Measurements from ENCODE around the gene KLRC3.

KLRC3 gene

DNA sequence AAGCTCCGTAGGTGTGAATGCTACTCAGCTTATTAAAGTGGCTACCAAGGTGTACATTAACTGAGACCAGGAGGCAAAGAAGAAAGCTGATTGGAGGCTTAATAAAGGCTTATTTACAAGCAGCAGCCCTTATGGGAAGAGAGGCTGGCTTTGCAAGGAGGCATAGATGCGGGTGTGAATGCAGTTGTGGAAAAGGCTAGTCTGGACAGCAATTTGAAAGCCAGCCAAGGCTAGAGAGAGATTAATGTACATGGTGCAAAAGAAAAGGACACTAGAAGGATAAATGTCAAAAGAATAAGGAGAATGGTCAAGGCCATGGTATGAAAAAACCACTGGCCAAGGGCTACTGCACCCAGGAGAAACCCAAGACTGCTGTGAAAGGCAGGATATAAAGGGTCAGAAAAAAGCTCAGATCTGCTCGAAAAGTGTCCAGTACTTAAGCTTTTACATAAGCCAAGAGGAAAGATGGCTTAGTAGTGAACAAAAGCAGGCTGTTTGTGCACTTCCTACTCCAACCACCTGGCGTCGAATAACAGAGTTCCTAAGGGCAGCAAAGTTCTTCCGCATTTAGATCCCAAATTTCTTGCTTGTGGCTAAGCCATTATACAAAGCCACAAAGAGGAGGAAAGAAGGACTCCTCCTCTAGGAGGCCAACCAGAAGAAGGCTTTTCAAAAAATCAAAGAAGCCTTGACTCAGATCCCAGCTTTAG, 54.5 kb downstream of the KLRC3 start:
- Histone ChIP-seq H3K9ac (ENCODE audit: low read depth, low read length) (no peak overlapping the region; the same call in 1 of the 2 replicates), H3K27ac (ENCODE audit: low read length) (no peak overlapping the region)

DNA sequence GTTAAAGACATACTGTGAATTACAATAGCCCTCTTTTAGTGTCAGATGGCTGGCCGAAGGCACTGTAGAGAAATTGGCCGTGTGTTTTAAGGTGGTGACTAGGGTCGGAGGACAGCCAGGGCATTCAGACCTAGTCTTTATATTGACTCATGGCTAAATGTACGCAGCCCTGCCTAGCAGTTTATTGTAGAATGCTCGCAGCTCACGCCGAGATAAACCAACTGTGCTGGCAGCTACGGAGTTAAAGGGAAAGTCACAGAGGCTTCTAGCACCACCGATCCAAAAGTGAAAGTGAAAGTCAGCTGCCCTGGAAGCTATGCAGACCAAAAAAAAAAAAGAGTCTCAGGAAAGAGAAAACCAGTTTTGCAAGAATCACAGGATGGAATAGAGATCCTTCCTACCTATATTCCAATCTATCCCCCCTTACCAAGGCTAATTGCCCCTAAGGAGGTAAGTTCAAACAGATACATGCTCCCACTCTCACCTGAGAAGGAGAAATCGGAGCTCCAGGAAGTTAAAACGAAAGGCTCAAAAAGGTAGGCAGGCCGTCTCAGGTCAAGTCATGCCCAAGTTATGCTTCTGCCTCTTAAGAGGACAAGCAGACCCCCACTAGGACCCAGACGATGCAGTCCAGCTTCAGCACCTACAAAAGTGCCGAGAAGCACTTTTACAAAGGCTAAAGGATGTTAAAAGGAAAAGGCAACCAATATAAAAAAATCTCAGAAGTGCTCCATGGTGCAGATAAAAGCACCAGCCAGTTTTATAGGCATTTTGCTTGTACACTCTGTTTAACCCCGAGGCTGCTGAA, 55.4 kb downstream of the KLRC3 start:
- Histone ChIP-seq H3K4me3 (ENCODE audit: low read length) (peak overlapping the region; percentile 67), H3K9ac (ENCODE audit: low read depth, low read length) (peak overlapping the region; percentile 38; the same call in 1 of the 2 replicates), H3K36me3 (ENCODE audit: insufficient read depth, low read depth, low read length) (no peaks in the 10 kb centered on the region), H3K4me1 (ENCODE audit: insufficient read depth, low read length) (peaks cover 44% of the 10 kb centered on the region), H3K9me3 (ENCODE audit: insufficient read depth, low read depth, low read length) (peaks cover 6% of the 10 kb centered on the region; the same call in 1 of the 2 replicates), H3K27me3 (ENCODE audit: insufficient read depth, low read length) (no peaks in the 10 kb centered on the region), H3K27ac (ENCODE audit: low read length) (no peak overlapping the region)

More for the DNA sequence above, 54.5 kb downstream of the KLRC3 start:
- Histone ChIP-seq H3K27me3 (ENCODE audit: insufficient read depth, low read length) (no peaks in the 10 kb centered on the region), H3K9me3 (ENCODE audit: insufficient read depth, low read depth, low read length) (peaks cover 6% of the 10 kb centered on the region; the same call in 1 of the 2 replicates), H3K36me3 (ENCODE audit: insufficient read depth, low read depth, low read length) (no peaks in the 10 kb centered on the region), H3K4me3 (ENCODE audit: low read length) (peak overlapping the region; percentile 67; the same call in 1 of the 2 replicates), H3K4me1 (ENCODE audit: insufficient read depth, low read length) (peaks cover 41% of the 10 kb centered on the region)

DNA sequence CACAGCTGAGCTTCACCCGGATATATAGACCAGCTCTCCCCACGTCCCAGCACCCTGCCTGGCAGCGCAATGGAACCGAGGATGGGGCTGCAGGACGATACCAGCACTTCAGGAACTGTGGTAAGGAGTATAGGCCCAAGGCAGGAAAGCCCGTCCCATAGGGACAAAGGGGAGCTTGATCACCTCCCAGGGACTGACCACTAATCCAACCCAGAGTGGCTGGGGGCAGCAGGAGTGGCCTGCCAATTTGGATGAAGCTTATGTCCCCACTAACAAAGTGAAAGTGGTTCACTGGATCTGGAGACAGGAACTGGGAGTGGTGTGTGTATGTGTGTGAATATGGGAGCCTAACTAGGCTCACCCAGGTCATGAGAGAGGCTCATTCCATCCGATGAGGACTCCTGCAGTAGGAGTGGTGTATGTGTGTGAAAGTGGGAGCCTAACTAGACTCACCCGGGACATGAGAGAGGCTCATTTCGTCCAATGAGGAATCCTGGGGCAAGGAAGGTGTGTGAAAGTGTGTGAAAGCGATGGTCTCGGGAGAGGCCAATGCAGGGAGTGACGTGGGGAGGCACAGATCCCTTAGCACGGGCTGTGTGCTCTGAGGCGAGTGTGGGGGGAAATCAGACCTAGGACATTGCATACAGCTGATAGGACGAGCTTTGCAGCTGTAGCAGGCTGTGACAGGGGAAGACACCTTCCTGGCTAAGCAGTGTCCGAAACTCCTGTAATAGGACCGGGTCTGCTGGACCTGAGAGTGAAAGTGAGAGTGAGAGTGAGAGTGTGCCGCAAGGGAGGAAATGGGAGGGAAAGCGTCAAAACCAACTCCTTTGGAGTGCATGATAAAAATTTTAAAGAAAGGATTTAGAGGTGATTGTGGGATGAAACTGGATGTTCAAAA, 56.2 kb downstream of the KLRC3 start:
- H3K4me1 ChIP-seq (ENCODE audit: insufficient read depth, low read length) = peaks cover 44% of the 10 kb centered on the region
- H3K9ac ChIP-seq (ENCODE audit: low read depth, low read length) = peak overlapping the region; percentile 38; the same call in 1 of the 2 replicates
- H3K27ac ChIP-seq (ENCODE audit: low read length) = no peak overlapping the region

DNA sequence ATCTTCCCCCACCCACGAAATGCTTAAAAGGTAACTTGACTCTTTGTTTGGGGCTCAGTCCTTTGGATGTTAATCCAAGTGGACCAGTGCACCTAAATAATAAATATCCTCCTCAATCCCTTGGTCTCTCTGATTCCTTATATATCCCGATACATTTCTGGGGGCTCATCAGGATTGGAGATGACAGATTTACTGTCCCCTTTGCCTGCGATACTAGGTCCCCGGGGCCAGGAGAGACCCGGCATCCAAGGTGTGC, 56.8 kb downstream of the KLRC3 start:
- Histone ChIP-seq H3K4me3 (ENCODE audit: low read length) (no peak overlapping the region; the same call in 1 of the 2 replicates), H3K27me3 (ENCODE audit: insufficient read depth, low read length) (no peaks in the 10 kb centered on the region), H3K9ac (ENCODE audit: low read depth, low read length) (peak overlapping the region; percentile 38; the same call in 1 of the 2 replicates), H3K4me1 (ENCODE audit: insufficient read depth, low read length) (peaks cover 44% of the 10 kb centered on the region), H3K36me3 (ENCODE audit: insufficient read depth, low read depth, low read length) (no peaks in the 10 kb centered on the region), H3K27ac (ENCODE audit: low read length) (no peak overlapping the region), H3K9me3 (ENCODE audit: insufficient read depth, low read depth, low read length) (peaks cover 6% of the 10 kb centered on the region; the same call in 1 of the 2 replicates)

More for the DNA sequence above, 56.2 kb downstream of the KLRC3 start:
- H3K27me3 ChIP-seq (ENCODE audit: insufficient read depth, low read length) = no peaks in the 10 kb centered on the region
- no peaks in the 10 kb centered on the region for H3K36me3 ChIP-seq (ENCODE audit: insufficient read depth, low read depth, low read length)
- peak overlapping the region; percentile 67 for H3K4me3 ChIP-seq (ENCODE audit: low read length)
- peaks cover 6% of the 10 kb centered on the region; the same call in 1 of the 2 replicates for H3K9me3 ChIP-seq (ENCODE audit: insufficient read depth, low read depth, low read length)

DNA sequence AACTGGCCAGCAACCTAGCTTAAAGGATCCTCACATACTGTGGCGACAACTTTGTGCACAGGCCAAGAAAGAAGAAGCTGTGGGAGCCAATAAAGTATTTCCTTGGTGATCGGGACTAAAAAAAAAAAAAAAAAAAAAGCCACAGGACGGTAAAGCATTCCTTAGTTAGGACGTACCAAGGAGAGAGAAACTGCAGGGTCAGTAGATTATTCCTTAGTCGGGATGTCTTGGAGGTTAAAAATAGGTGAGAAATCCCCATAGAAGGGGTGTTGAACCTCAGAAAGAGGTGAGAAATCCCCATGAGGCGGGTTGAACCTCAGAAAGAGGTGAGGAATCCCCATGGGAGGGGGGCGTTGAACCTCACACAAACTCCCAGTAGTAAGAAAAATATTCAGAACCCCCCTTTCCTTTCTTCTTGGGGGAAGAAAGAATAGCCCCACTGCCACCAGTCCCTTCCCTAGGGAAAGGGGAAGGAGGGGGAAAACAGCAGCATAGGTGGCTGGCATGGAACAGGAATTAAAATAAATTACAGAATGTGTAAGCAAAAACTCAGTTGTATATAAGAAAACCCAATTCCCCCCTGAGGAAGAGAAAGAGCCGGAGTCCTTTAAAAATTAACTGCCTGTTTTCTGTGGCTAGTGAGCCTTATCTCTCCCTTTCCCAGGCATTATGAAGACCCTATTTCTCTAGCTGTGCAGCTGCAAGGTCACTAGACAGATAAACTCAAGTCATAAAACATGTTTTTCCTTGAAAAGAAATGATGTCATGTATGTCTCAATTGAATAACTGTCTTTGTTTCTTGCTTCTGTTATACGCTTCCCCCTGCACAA, 57.4 kb downstream of the KLRC3 start:
- Histone ChIP-seq H3K9me3 (ENCODE audit: insufficient read depth, low read depth, low read length) (peaks cover 2% of the 10 kb centered on the region; the same call in 1 of the 2 replicates), H3K27me3 (ENCODE audit: insufficient read depth, low read length) (no peaks in the 10 kb centered on the region), H3K4me3 (ENCODE audit: low read length) (no peak overlapping the region), H3K27ac (ENCODE audit: low read length) (no peak overlapping the region), H3K4me1 (ENCODE audit: insufficient read depth, low read length) (peaks cover 44% of the 10 kb centered on the region), H3K36me3 (ENCODE audit: insufficient read depth, low read depth, low read length) (no peaks in the 10 kb centered on the region), H3K9ac (ENCODE audit: low read depth, low read length) (peak overlapping the region; percentile 38; the same call in 1 of the 2 replicates)

DNA sequence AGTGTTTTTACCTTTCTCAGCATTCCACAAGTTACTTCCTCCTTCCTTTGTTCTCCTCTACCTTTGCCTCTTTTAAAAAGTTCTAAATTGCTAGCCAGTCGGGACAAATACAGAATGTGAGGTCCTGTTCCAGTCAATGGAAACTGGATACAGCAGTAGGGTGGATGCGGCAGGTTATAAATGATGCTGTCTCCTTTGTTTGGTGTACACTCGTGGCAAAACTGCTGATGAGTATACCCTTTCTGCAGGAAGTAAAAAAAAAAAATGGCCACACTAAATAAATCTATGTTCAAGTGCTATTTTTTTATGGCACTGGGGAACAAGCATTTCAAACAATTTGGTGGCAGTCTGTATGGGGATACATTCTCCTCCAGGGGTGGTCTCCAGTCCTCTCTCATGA, 58.1 kb downstream of the KLRC3 start:
- no peaks in the 10 kb centered on the region for H3K9me3 ChIP-seq (ENCODE audit: insufficient read depth, low read depth, low read length)
- H3K27me3 ChIP-seq (ENCODE audit: insufficient read depth, low read length) = no peaks in the 10 kb centered on the region
- no peak overlapping the region for H3K4me3 ChIP-seq (ENCODE audit: low read length)
- peaks cover 44% of the 10 kb centered on the region for H3K4me1 ChIP-seq (ENCODE audit: insufficient read depth, low read length)
- no peaks in the 10 kb centered on the region for H3K36me3 ChIP-seq (ENCODE audit: insufficient read depth, low read depth, low read length)
- no peak overlapping the region for H3K27ac ChIP-seq (ENCODE audit: low read length)
- peak overlapping the region; percentile 38; the same call in 1 of the 2 replicates for H3K9ac ChIP-seq (ENCODE audit: low read depth, low read length)
